ENCODE data around the gene CIB2.

Gene CIB2

DNA sequence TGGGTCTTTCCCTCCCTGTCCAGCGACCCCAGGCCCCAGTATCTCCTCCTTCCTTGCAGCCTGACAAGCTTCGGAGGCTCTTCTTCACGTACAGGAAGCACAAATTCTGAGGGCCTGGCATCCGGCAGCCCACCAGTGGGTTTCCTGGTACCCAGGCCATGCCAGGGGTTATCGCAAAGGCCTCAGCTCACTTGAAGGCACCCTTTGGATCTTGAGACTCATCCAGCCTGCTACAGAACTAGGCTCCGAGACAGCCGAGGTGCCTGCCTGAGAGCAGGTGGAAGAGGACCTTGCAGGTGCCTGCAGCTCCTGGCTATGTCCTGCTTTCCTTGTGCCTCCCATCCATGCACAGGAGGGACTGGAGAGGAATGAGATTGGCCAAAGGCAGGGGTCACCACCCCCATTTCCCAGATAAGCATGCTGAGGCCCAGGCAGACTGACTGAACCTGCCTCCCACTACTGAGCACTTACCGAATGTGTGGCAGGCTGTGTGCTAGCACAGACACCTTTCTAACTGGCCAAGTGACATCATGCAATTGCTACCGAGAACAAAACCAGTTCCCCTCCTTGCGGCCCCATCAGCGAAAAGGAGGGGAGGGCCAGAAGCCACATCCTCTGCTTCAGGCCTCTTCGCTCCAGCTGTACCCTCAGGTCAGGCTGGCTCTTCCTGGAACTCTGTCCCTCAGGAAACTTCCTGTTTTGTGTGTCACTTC, 27.7 kb downstream of the CIB2 start:
- H3K4me3 ChIP-seq (replicated peaks; ENCODE audit: low read depth, low read length): no peak overlapping the region
- no peak for DNase-seq (ENCODE audit: extremely low read depth, low read depth)
- TF ChIP-seq, protein P1, sequence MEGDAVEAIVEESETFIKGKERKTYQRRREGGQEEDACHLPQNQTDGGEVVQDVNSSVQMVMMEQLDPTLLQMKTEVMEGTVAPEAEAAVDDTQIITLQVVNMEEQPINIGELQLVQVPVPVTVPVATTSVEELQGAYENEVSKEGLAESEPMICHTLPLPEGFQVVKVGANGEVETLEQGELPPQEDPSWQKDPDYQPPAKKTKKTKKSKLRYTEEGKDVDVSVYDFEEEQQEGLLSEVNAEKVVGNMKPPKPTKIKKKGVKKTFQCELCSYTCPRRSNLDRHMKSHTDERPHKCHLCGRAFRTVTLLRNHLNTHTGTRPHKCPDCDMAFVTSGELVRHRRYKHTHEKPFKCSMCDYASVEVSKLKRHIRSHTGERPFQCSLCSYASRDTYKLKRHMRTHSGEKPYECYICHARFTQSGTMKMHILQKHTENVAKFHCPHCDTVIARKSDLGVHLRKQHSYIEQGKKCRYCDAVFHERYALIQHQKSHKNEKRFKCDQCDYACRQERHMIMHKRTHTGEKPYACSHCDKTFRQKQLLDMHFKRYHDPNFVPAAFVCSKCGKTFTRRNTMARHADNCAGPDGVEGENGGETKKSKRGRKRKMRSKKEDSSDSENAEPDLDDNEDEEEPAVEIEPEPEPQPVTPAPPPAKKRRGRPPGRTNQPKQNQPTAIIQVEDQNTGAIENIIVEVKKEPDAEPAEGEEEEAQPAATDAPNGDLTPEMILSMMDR (IDR thresholded peaks at IDR 0.05; ENCODE audit: low read depth, low read length, missing control alignments): no peak

DNA sequence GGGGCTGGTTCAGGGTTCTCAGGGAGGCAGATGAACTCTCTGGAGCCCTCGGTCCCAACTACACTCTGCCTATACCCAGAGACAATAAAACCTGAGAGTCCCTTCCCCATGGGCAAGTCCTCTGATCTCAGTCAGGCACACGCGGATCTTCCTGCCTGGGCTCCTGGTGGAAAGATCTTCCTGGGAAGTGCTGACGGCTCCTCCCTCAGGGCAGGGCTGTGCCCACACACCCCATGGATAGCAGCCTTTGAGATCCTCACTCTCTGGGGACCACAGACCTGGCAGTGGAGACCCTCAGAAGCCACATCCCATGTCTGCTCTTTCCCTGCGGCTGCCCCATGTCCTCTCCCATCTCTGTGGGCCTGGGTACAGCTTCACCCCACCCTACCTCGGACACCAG, 28.5 kb downstream of the CIB2 start:
- TF ChIP-seq, protein P1 (IDR thresholded peaks at IDR 0.05; ENCODE audit: low read depth, low read length, missing control alignments): no peak
- DNase-seq (ENCODE audit: extremely low read depth, low read depth): no peak
- H3K4me3 ChIP-seq (replicated peaks; ENCODE audit: low read depth, low read length): no peak overlapping the region

DNA sequence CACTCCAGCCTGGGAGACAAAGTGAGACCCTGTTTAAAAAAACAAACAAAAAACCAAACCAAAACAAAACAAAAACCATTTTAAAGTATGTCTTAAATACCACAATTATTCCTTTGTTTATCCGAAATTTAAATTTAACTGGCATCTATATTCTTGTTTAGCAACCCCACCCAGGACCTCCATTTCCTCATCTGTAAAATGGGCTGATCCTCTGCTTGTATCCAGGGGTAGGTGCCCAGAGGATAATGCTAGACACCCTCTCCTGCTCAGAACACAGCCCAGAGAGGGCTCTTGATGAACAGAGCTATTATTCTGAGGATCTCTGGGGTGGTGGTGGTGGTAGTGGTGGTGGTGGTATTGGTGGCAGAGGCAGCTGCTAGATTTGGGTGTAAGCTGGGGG, 29.0 kb downstream of the CIB2 start:
- DNase-seq (ENCODE audit: extremely low read depth, low read depth): no peak
- no peak overlapping the region for H3K4me3 ChIP-seq (replicated peaks; ENCODE audit: low read depth, low read length)
- TF ChIP-seq, protein P1 (IDR thresholded peaks at IDR 0.05; ENCODE audit: low read depth, low read length, missing control alignments): no peak

DNA sequence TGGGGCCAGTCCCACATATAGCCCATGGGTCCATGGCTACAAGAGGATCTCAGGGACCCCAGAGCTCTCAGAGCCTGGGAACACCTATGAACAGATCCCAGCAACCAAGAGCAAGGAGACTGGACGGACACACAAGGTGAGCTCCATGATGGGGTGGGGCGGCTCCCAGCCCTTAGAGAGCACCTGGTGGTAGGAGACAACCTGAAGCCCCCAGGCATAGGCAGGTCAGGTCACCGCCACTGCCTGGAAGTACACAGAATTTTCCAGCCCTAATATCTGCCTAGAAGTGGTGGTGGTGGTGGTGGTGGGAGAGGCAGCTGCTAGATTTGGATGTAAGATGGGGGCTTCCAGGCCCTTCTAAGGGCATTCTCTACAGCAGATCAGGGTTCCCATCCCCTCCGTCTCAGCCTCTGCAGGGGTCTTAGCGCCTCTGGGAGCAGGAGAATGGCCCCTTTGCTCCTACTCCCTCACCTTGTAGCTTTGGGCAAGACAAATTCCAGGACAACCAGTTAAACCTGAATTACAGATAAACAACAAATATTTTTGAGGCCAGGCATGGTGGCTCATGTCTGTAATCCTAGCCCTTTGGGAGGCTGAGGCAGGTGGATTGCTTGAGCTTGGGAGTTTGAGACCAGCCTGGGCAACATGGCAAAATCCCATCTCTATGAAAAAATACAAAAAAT, 29.7 kb downstream of the CIB2 start:
- no peak for DNase-seq (ENCODE audit: extremely low read depth, low read depth)
- TF ChIP-seq, protein P1 (IDR thresholded peaks at IDR 0.05; ENCODE audit: low read depth, low read length, missing control alignments): no peak
- H3K4me3 ChIP-seq (replicated peaks; ENCODE audit: low read depth, low read length): no peak overlapping the region

DNA sequence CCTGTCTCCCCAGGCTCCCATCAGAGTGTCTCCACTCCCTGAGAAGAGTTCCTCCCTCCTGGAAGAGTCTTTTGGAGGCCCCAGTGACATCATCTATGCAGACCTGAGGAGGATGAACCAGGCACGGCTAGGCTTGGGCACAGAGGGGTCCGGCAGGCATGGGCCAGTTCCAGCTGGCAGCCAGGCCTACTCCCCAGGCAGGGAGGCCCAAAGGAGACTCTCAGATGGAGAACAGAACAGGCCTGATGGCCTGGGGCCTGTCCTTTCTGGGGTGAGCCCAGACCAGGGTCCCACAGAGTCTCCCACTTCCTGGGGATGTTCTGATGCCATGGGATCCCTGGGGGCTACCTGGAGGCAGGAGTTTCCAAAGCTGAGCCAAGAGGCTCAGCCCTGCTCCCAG, 30.4 kb downstream of the CIB2 start:
- TF ChIP-seq, protein P1 (IDR thresholded peaks at IDR 0.05; ENCODE audit: low read depth, low read length, missing control alignments): no peak
- no peak overlapping the region for H3K4me3 ChIP-seq (replicated peaks; ENCODE audit: low read depth, low read length)
- no peak for DNase-seq (ENCODE audit: extremely low read depth, low read depth)

DNA sequence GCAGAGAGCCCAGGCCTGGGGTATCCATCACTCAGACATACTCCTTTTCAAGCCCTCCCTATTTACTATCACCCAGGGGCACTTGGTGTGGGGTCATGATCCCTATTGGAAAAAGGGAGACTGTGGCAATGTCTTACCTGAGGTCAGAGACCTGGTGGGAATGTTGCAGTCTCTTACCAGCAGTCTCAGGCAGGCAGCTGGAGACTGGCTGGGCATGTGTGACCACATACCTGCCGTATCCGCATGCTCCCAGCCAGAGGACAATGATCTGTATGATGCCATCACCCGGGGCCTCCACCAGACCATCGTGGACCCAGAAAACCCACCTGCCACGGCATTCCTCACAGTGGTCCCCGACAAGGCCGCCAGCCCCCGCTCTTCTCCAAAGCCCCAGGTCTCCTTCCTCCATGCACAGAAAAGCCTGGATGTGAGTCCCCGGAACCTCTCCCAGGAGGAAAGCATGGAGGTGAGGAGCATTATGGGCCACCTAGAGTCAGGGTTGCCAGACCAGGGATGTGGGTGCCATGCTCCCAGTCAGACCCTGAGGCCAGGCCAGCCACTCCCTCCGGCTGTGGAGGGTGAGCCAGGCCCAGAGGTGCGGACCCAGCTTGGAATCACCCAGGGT, 33.0 kb downstream of the CIB2 start:
- DNase-seq (ENCODE audit: extremely low read depth, low read depth): no peak
- TF ChIP-seq, protein P1 (IDR thresholded peaks at IDR 0.05; ENCODE audit: low read depth, low read length, missing control alignments): no peak
- H3K4me3 ChIP-seq (replicated peaks; ENCODE audit: low read depth, low read length): no peak overlapping the region
